Parathyroid adenoma (tissue), 2 donors: ENCODE results near the gene SLC38A8.

ENCODE experiments used
- H2AFZ ChIP-seq: fragments of 300-600 bp; sonication (generic); one replicate; pipeline ENCODE4 v1.7.0; 2017; ENCODE audit warnings: antibody characterized with exemption, mild to moderate bottlenecking
- H3K27ac ChIP-seq: fragments of 300-600 bp; sonication (generic); one replicate; pipeline ENCODE4 v1.7.0; 2017
- H3K27me3 ChIP-seq: fragments of 300-600 bp; sonication (generic); one replicate; pipeline ENCODE4 v1.7.0; 2017; ENCODE audit warnings: low read length; ENCODE audit not compliant: control insufficient read depth, insufficient read depth
- H3K36me3 ChIP-seq: fragments of 300-600 bp; sonication (generic); one replicate; pipeline ENCODE4 v1.7.0; 2017; ENCODE audit warnings: low read length; ENCODE audit not compliant: control insufficient read depth, insufficient read depth
- H3K4me1 ChIP-seq: fragments of 300-600 bp; sonication (generic); one replicate; pipeline ENCODE4 v1.7.0; 2017; ENCODE audit warnings: control low read depth
- H3K4me2 ChIP-seq: fragments of 300-600 bp; sonication (generic); one replicate; pipeline ENCODE4 v1.7.0; 2017; ENCODE audit warnings: low read length
- H3K4me3 ChIP-seq: fragments of 300-600 bp; sonication (generic); one replicate; pipeline ENCODE4 v1.7.0; 2017; ENCODE audit warnings: low read depth, low read length
- H3K79me2 ChIP-seq: fragments of 300-600 bp; sonication (generic); one replicate; pipeline ENCODE4 v1.7.0; 2017; ENCODE audit warnings: control low read depth
- H3K9ac ChIP-seq: fragments of 300-600 bp; sonication (generic); one replicate; pipeline ENCODE4 v1.7.0; 2017; ENCODE audit warnings: mild to moderate bottlenecking
- H3K9me3 ChIP-seq: fragments of 300-600 bp; sonication (generic); one replicate; pipeline ENCODE4 v1.7.0; 2017; ENCODE audit warnings: low read length; ENCODE audit not compliant: control insufficient read depth
- CTCF ChIP-seq: fragments of 300-600 bp; sonication (generic); IDR thresholded peaks from one replicate; pipeline ENCODE4 v1.7.0; 2017; ENCODE audit warnings: antibody characterized with exemption, mild to moderate bottlenecking
- donor health status: primary hyperparathyroidism.

SLC38A8 gene

GRCh38 chr16:83961591-83961990, 81.0 kb downstream of the SLC38A8 start:
- no peak overlapping the region for H3K27ac ChIP-seq
- H3K4me2 ChIP-seq: no peak overlapping the region
- H3K9ac ChIP-seq: no peak overlapping the region
- no peaks in the 10 kb centered on the region for H3K4me1 ChIP-seq
- no peak overlapping the region for H3K4me3 ChIP-seq
- H3K79me2 ChIP-seq: no peaks in the 10 kb centered on the region
- H3K36me3 ChIP-seq: no peaks in the 10 kb centered on the region
- H2AFZ ChIP-seq: no peak overlapping the region
- no peak for TF ChIP-seq CTCF
- H3K27me3 ChIP-seq: no peaks in the 10 kb centered on the region
- no peaks in the 10 kb centered on the region for H3K9me3 ChIP-seq

GRCh38 chr16:83960521-83961249, 81.9 kb downstream of the SLC38A8 start:
- Histone ChIP-seq H3K4me2 (no peak overlapping the region), H3K4me3 (no peak overlapping the region), H3K27ac (no peak overlapping the region), H3K79me2 (no peaks in the 10 kb centered on the region), H3K4me1 (no peaks in the 10 kb centered on the region), H3K36me3 (no peaks in the 10 kb centered on the region), H2AFZ (no peak overlapping the region), H3K27me3 (no peaks in the 10 kb centered on the region), H3K9ac (no peak overlapping the region), H3K9me3 (no peaks in the 10 kb centered on the region)
- TF ChIP-seq CTCF: no peak
